NCI-H460 (cell line): Measurements from ENCODE around the gene SUV39H1. TPM values are rescaled to one million over a fixed set of nuclear protein-coding genes. Genes with fewer than 3 reads are reported as not detected.
"Not testable (repeated sequence)": the region's sequence is repeated elsewhere in the genome, so short reads cannot be mapped to it uniquely, and the experiment has no call there.

ENCODE experiments used
- DNase-seq: peaks from one replicate; pipeline ENCODE4 v3.0.0-alpha.2; 2016; ENCODE audit warnings: low read depth; ENCODE audit errors: extremely low read depth
- total RNA-seq: library from RNA; depleted of rRNA; stranded (reverse); fragments of >200 nt; shearing (Covaris generic); gene quantifications from 2 replicates; pipeline ENCODE4 v1.2.3, GENCODE V29; 2014

SUV39H1 gene
- total RNA-seq, 1 experiment from 2014 or later, result 9.5 TPM

DNA sequence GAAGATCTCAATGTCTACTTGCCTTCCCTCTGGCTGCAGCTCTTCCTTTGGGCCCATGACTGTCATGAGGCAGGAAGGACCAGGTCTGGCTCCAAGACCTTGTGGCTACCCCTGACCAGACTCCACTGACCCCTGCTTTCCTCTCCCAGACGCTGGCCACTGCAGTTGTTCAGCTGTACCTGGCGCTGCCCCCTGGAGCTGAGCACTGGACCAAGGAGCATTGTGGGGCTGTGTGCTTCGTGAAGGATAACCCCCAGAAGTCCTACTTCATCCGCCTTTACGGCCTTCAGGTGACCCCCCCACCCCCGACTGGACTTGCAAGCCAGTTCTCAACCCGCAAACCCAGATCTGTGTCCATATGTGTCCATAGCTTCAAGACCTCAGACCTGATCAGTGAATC, 12.4 kb upstream of the SUV39H1 start:
- DNase-seq, result no peak

DNA sequence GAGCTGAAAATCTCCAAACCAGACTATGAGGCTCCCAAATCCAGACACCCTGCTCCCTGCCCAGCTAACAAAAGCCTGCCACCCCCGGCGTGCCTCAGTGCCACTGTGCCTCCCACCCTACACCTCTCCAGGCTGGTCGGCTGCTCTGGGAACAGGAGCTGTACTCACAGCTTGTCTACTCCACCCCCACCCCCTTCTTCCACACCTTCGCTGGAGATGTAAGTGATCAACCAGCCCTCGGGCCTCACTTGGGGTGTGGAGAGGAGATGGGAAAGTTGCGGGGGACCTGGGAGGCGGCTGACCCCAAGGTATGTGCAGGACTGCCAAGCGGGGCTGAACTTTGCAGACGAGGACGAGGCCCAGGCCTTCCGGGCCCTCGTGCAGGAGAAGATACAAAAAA, 11.1 kb upstream of the SUV39H1 start:
- no peak for DNase-seq

DNA sequence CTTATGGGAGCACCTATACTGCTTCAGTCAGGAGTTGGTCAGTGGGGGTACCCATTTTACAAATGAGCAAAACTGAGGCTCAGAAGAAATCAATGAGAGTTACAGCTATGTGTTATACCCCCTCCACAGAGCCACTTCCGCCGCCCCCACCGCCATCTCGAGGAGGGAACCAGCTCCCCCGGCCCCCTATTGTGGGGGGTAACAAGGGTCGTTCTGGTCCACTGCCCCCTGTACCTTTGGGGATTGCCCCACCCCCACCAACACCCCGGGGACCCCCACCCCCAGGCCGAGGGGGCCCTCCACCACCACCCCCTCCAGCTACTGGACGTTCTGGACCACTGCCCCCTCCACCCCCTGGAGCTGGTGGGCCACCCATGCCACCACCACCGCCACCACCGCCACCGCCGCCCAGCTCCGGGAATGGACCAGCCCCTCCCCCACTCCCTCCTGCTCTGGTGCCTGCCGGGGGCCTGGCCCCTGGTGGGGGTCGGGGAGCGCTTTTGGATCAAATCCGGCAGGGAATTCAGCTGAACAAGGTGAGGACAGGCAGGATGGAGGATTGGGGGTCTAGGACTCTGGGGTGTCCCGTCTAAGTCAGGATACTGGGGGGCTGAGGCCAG, 7.9 kb upstream of the SUV39H1 start:
- no peak for DNase-seq

DNA sequence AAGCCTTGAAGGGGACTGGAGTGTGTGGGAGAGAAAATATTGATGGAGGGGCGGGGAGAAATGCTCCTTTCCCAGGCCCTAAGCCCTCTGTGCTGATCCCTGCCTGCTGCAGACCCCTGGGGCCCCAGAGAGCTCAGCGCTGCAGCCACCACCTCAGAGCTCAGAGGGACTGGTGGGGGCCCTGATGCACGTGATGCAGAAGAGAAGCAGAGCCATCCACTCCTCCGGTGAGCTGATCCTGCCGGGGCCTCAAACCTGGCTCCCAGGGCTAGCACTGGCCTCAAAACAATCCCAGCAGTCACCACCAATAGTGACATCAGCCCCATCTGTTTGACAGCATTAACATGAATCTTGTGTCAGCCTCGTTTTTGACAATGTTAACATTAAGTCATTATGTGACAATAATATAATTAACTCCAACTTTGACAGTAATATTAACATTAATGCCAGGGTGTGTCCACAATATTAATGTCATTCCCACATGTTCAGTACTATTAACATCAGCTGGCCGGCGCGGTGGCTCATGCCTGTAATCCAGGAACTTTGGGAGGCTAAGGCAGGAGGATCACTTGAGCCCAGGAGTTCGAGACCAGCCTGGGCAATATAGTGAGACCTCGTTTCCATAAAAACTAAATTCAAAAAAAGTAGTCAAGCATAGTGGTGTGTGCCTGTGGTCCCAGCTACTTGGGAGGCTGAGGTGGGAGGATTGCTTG, 7.2 kb upstream of the SUV39H1 start:
- DNase-seq, result no peak

DNA sequence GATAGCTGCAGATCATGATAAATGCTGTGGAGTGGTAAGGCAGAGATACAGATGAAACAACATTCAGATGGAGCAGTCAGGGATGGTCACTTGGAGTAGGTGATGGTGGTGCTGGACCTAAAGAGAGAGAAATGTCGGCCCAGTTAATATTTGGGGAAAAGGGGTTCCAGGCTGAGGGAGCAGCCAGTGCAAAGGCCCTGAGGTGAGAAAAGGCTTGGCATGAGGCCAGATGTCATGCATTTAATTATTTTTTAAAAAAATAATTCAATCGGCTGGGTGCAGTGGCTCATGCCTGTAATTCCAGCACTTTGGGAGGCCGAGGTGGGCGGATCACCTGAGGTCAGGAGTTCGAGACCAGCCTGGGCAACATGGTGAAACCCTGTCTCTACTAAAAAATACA, 4.8 kb upstream of the SUV39H1 start:
- DNase-seq, result not testable (repeated sequence)

DNA sequence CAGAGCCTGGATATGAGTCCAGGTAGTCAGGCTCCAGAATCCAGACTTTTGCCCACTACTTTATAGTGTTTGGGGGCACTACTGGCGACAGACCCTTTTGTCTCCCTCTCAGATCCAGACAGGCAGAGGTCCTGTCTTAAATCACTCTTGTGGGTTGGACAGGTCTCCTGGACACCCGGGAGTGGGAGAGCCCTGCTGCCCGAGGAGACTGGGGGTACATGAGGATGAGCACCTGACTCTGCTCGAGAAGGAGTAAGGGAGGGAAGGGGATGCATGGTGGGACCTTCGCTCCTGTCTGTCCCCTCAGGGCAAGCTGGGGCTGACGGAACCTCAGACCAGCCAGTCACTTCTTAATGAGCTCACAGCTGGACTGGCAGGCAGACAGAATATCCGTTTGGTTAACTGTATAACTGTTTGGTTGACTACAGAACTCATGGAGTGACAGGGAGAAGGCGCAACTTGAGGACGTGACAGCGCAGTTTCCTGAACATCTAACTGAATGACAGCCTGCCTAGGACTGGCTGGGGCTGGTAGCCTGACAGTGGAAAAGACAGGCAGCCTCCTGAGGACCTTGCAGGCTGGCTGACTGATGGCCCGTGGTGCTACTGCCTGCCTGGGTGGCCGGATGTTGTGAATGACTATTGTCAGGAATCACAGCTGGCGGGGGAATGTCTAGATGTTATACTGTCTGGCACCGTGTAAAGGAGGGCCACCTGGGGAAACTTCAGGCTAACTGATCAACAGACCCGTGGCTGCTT, 1.6 kb upstream of the SUV39H1 start:
- DNase-seq, result no peak

DNA sequence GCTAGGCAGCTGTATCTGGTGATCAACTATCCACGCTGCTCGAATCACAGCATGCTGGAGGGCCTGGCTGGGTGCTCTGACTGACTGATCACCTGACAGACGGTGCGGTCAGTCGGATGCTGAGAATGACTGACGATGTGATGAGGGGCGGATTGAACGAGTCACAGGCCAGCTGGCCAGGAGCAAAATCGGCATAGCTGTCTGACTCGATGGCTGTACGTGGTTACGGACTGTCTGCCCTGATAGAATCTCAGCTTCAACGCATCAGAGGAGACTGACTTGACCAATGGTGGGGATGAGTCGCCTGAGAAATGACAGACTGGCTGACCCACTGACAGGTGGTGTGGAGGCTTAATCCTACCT, 1.0 kb upstream of the SUV39H1 start:
- no peak for DNase-seq

DNA sequence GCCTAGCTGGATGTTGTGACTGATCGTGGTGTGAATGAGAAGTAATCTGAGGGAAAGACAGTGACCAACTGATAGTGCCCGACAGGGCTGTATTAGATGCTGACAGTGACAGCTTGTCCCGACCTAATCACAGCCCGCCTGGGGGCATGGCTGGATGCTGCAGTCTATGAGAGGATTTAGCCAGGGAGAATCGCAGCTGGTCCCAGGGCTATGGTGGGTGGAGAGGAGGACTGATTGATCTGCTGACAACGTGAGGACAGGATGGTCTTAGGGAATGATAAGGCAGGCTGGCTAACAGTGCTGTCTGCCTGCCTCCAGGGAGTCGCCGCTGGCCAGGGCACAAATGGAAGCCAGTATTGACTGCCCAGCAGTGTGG, 621 bp upstream of the SUV39H1 start:
- peak; percentile 4 for DNase-seq

DNA sequence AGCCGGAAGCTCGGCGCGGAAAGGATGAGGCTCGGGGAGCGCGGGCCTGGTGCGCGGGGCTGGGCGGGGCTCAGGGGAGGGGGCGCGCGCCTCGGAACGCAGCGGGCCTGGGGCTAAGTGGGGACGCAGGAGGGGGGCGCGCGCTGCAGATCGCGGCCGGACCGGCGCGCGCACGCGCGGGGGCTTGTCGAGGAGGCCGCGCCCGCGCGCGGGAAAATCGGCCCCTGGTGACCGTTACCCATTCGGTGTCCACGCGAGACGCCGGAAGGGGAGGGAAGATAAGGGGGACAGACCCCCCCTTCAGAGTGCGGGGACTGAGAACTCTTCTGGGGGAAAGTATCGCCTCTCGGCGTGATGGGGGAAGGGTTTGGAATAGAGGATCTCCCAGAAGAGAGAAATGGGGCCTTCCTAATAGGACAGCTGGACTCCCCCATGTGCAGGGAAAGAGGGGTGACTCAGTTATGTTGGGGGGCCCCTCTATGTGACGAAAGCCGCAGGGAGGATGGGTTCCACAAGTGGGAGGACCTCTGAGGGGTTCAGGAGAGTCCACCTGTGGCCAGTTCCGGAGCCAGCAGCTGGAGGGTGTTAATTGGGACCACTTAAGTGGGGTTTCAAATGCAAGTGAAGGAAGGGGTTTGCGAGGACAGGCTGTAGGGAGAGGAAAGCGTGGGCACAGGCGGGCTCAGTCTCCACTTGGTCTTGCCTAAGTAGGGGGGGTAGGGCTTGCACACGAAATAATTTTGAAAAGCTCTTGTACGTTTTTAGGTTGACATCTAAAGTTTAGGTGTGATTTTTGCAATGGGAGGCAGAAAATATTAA, 584 bp downstream of the SUV39H1 start:
- peak; percentile 7 for DNase-seq

DNA sequence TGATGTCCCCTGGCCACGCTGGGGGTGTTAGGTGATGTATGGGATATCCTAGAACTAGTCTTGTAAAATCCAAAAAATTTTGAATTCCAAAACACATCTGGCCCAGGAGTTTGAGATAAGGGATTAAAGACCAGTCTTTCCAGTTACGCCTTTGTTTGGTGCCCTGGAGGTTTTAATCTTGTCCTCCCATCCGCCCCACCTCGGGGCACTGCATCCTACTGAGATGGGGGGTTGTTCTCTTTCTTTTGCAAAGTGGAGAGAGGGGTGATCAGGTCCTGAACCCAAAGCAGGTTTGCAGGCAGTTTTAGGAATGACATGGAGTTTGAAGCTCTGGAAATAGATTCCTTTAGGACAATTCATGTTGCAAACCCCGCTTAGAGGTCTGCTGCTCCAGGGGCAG, 1.8 kb downstream of the SUV39H1 start:
- DNase-seq, result no peak

DNA sequence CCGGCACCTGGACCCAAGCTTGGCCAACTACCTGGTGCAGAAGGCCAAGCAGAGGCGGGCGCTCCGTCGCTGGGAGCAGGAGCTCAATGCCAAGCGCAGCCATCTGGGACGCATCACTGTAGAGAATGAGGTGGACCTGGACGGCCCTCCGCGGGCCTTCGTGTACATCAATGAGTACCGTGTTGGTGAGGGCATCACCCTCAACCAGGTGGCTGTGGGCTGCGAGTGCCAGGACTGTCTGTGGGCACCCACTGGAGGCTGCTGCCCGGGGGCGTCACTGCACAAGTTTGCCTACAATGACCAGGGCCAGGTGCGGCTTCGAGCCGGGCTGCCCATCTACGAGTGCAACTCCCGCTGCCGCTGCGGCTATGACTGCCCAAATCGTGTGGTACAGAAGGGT, 3.7 kb downstream of the SUV39H1 start:
- no peak for DNase-seq

DNA sequence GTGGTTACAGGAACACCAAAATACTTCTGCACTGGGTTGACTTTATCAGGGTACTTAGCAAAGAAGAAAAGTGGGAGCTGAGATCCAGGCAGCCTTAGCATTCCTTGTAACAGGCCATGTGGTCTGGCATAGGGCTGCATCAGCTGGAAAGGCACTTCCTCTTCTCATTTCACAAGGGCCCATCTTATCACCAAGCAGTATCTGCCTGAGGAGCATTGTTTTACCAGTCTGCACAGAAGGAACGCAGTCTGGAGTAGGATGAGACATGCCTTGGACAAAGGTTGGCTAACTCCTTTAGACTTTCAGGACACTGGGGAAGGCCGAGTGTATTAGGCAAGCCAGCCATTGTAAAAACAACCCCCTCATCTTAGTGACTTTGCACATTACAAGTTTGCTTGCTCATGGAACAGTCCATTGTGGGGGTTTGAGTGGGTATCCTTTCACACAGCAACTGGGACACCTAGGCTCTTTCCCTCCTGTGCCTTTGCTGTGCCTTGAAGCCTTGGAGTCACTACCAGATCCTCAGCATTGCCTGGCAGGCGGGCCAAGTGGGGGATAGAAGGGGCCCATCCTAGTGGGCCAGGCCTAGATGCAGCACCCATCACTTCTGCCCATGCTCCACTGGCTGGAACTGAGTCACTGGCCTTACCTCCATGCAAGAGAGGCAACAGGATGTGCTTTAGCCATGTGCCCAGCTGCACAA, 4.6 kb downstream of the SUV39H1 start:
- no peak for DNase-seq

DNA sequence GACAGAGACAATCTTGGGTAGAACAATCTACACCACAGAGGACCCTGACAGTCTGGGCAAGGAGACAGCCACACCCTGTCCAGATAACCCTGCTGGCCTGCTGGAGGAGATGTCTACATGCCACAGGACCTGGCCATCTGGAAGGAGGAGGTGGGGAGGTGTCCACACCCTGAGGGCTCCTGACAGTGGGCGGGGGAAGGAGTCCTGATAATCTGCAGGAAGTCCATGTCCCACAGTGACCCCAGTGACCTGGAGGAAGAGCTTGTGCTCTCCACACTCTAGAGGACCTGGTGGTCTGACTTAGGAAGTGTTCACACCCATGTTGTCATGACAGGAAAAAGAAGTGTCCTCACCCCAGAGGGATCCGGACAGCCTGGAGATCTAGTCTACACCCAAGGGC, 5.5 kb downstream of the SUV39H1 start:
- no peak for DNase-seq

DNA sequence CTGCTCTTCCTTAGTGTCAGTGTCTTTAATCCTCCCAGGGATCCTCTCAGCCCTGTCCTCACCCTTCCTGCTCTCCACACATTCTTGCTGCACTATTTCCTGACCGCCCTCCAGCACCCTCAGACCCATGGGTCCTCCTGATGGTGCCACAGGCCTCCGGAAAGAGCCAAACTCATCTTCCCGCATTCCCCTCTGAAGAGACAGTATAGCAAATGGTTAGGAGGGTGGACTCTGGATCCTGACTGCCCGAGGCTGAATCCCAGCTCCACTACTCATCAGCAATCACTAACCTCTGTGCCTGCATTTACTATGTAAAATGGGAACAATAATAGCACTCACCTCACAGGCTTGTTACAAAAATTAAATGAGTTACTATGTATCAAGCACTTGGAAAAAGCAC, 6.2 kb downstream of the SUV39H1 start:
- no peak for DNase-seq

DNA sequence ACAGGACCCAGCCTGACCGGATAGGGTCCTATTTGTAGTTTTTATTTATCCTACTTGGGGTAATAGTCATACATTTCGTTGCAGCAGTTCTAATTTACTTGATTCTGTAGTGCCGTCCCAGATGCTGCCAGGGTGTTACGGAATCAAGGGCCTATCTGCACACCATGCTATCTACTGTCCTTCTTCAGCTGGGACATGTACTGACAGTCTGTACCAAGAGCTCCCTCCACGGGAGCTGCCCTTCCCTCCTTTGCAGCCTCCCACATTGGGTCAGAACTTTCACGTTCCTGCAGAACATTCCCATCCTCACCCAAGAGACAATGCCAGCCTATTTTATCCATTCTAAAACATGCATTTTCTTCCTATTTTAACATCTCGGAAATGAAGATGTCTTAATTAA, 6.7 kb downstream of the SUV39H1 start:
- no peak for DNase-seq

DNA sequence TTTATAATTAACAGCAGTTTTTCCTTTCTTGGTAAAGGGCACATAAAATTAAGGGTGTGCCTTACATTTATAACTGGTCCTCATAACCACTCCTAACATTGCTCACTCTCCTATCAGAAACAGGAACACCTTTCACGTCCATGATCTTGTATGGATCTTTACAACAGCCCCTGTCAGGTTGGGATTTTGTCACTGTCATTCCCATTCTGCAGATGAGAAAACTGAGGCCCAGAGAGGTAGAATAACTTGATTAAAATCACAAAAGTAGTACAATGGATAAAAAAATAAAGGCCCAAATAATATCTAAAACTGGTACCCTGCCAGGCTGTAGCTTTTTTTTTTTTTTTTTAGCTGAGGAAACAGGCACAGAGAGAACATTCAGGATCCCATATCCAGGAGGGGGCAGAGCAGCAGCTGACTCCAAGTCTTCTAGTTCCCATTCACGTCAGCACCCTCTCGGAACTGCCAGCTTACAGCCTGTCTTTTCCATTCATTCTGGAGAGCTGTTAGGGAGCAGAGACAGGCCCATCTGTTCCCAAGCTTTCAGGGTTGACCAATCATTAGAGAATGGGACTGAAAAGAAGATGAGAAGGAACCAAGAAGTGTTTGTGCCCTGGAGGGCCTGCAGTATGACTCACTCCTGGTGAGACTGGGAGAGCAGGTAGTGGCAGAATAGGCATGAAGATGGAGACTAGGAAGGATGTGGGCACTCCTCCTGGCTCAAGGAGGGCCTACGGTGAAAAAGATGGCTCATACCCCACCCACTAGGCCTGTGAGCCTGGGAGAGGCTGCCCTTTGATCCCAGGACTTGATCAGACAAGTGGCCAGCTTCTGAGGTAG, 7.3 kb downstream of the SUV39H1 start:
- no peak for DNase-seq

DNA sequence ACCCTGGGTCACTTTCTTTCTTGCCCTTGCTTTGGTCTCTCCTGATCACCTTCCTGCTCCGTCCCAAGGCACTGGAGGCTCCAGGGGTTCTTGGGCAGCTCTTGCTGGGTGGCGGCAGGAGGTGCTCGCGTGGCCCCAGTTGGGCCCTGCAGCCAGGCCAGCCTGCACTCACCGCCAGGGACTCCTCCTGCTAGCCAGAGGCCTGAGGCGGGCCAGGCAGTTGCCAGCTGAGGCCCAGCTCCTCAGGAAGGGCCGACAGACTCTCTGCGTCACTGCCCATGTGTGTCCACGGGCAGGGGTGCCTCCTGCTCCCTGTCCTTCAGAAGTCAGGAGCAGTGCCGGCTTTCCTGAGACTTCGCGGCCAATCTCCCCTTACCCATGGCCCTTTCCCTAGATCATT, 9.3 kb downstream of the SUV39H1 start:
- DNase-seq, result no peak

DNA sequence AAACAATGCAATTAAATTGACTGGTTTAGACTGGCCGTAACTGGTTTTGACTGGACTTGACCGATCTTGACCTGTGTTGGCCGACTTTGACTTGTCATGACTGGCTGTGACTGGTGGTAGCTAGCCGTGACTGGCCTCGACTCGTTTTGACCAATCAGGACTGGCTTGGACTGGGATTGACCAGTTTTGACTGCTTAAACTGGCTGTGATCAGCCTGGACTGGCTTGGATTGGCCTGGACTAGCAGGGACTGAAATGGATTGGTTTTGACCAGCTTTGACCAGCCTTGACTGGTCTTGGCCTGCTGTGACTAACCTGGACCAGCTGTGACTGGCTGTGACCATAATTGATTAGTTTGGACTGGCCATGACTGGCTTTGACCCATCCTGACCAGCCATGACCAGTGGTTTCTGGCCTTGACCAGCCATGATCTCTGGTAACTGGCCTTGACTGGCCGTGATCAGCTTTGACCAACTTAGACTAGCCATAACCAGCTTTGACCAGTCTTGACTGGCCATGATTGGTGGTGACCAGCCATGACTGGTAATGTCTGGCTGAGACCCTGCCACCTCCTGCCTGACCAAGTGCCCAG, 13.1 kb downstream of the SUV39H1 start:
- DNase-seq, result no peak

DNA sequence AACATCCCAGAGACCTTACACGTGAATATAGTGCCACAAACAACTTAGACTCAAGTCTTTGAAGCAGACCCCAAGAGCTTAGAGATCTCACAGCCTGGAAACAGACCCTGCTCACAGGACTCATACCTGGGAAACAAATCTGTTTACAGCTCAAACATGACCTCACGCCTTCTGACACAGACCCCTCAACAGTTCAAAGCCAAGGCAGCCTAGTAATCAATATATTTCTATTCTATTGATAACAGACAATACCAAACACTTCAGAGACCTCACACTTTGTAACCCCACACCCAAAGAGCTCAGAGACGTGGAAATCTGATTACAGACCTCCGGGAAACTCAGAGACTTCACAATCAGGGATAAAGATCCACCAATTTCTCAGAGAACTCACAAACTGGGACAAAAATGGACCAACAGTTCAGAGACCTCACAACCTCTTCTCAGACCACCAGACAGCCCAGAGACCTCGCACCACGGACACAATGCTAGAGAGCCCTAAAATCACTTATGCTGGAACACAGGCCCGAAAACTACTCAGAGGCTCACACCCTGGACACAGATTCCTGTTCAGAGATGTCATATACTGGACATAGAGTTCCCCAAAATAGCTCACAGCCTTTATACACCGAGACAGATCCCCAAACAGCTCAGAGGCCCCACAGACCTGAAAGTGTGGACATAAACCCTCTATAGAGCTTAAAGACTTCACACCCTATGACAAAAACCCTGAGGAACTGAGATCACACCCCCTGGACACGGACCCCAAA, 14.8 kb downstream of the SUV39H1 start:
- DNase-seq, result no peak
